Neuronal stem cell (in vitro differentiated cells): ENCODE results near the gene SORCS1.

Experiments used
- DNase-seq: peaks from one replicate; pipeline ENCODE4 v3.0.0-alpha.2; 2013; ENCODE audit warnings: low spot score
- H2AFZ ChIP-seq: one replicate; pipeline ENCODE4 v1.6.1; 2013; ENCODE audit warnings: mild to moderate bottlenecking, low read length, inconsistent platforms
- H2AK5ac ChIP-seq: 2 replicates; pipeline ENCODE4 v1.6.1; 2013; ENCODE audit warnings: low read depth, mild to moderate bottlenecking, inconsistent platforms, low read length, moderate library complexity, mixed read lengths
- H2BK120ac ChIP-seq: 2 replicates; pipeline ENCODE4 v1.6.1; 2013; ENCODE audit warnings: low read depth, mild to moderate bottlenecking, inconsistent platforms, low read length, moderate library complexity, mixed read lengths
- H2BK12ac ChIP-seq: one replicate; pipeline ENCODE4 v1.6.1; 2013; ENCODE audit warnings: low read length, inconsistent platforms
- H2BK15ac ChIP-seq: 2 replicates; pipeline ENCODE4 v1.6.1; 2013; ENCODE audit warnings: mild to moderate bottlenecking, low read length, inconsistent platforms, mixed read lengths
- H2BK5ac ChIP-seq: one replicate; pipeline ENCODE4 v1.6.1; 2013; ENCODE audit warnings: inconsistent platforms, mild to moderate bottlenecking, low read length, moderate library complexity
- H3K14ac ChIP-seq: one replicate; pipeline ENCODE4 v1.6.1; 2013; ENCODE audit warnings: low read length, inconsistent platforms
- H3K18ac ChIP-seq: 2 replicates; pipeline ENCODE4 v1.6.1; 2013; ENCODE audit warnings: low read length, inconsistent platforms
- H3K23ac ChIP-seq: 2 replicates; pipeline ENCODE4 v1.6.1; 2013; ENCODE audit warnings: low read depth, mild to moderate bottlenecking, mixed read lengths, low read length, inconsistent platforms; ENCODE audit not compliant: poor library complexity
- H3K27ac ChIP-seq: replicated peaks from 3 replicates; pipeline ENCODE4 v1.5.1; 2013; ENCODE audit warnings: low read length, inconsistent platforms
- H3K27me3 ChIP-seq, 3 experiments: 2 replicates each; pipeline ENCODE4 v1.6.1; 2013; ENCODE audit warnings: low read length in 3 of 3, mild to moderate bottlenecking in 2 of 3, inconsistent platforms in 1 of 3, low read depth in 1 of 3, mixed read lengths in 1 of 3, moderate library complexity in 1 of 3; ENCODE audit not compliant: control insufficient read depth in 3 of 3, insufficient read depth in 3 of 3
- H3K36me3 ChIP-seq, 2 donors: replicated peaks in 1 of 2; 2 replicates each; pipeline ENCODE4 v1.6.1; 2013; ENCODE audit warnings: low read length in 2 of 2; ENCODE audit not compliant: control insufficient read depth in 2 of 2, insufficient read depth in 2 of 2
- H3K4ac ChIP-seq: 2 replicates; pipeline ENCODE4 v1.6.1; 2013; ENCODE audit warnings: inconsistent platforms, mild to moderate bottlenecking, low read length, moderate library complexity
- H3K4me1 ChIP-seq, 2 donors: 1 replicate in 1 of 2; 2 replicates in 1 of 2; pipeline ENCODE4 v1.6.1; 2013; ENCODE audit warnings: low read length in 2 of 2, low read depth in 1 of 2; ENCODE audit not compliant: control insufficient read depth in 2 of 2, insufficient read depth in 1 of 2
- H3K4me2 ChIP-seq: one replicate; pipeline ENCODE4 v1.6.1; 2013; ENCODE audit warnings: mild to moderate bottlenecking, low read length, inconsistent platforms; ENCODE audit not compliant: insufficient read depth, poor library complexity, severe bottlenecking
- H3K4me3 ChIP-seq, 2 donors: 2 replicates each; pipeline ENCODE4 v1.5.1; 2013; ENCODE audit warnings: low read length in 2 of 2, mild to moderate bottlenecking in 2 of 2, inconsistent platforms in 1 of 2, moderate library complexity in 1 of 2
- H3K79me1 ChIP-seq: one replicate; pipeline ENCODE4 v1.6.1; 2013; ENCODE audit warnings: low read depth, mild to moderate bottlenecking, inconsistent platforms, low read length, moderate library complexity
- H3K9ac ChIP-seq: one replicate; pipeline ENCODE4 v1.6.1; 2013; ENCODE audit warnings: mild to moderate bottlenecking, low read depth, low read length, inconsistent platforms; ENCODE audit not compliant: poor library complexity
- H3K9me3 ChIP-seq, 2 donors: replicated peaks in 1 of 2; 2 replicates each; pipeline versions ENCODE3 to v1.6.1; 2013; ENCODE audit warnings: low read length in 2 of 2, mild to moderate bottlenecking in 2 of 2, inconsistent platforms in 1 of 2, low read depth in 1 of 2, mixed read lengths in 1 of 2, moderate library complexity in 1 of 2; ENCODE audit not compliant: control insufficient read depth in 2 of 2, insufficient read depth in 1 of 2
- H4K8ac ChIP-seq: one replicate; pipeline ENCODE4 v1.6.1; 2013; ENCODE audit warnings: low read depth, mild to moderate bottlenecking, inconsistent platforms, low read length, moderate library complexity
- H4K91ac ChIP-seq: one replicate; pipeline ENCODE4 v1.6.1; 2013; ENCODE audit warnings: low read length, low read depth, mild to moderate bottlenecking, inconsistent platforms; ENCODE audit not compliant: poor library complexity
- WGBS, 2 donors: extraction: QIAGEN DNeasy Blood & Tissue Kit; methylation state at CpG; one replicate each; pipeline ENCODE4 v1.1.7; 2013; ENCODE audit warnings: missing lambda C conversion rate in 2 of 2, mixed read lengths in 1 of 2; ENCODE audit not compliant: insufficient read length in 2 of 2, insufficient replicate concordance in 1 of 2; ENCODE audit errors: extremely low coverage in 2 of 2; 5-methylcytosine and 5-hydroxymethylcytosine counted together
- small RNA-seq: library from polyadenylated mRNA; stranded (forward); fragments of <200 nt; extraction: miRNeasy Mini kit (QIAGEN cat#:217004); gene quantifications from one replicate; pipeline ENCODE3, GENCODE V24; 2013; ENCODE audit not compliant: insufficient read depth

Gene SORCS1

DNA sequence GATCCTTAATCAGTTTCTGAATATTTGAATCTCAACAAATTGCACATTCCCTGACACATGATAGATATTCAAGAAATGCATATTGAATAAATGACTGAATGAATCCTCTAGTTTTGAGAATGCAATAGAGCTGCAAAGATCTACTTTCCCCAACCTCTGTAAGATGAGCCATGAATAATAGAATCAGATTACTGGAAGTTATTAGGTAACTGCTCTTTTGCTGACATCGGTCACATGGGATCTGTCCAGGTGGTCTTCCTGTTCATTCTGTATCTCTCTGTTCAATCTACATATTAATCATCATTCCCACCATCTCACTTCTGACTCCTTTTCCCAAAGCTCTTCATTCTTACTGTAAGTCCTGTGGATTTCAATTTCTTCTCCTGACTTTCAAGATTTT is 638.7 kb downstream of the SORCS1 start:
- Histone ChIP-seq H2BK120ac (no peak overlapping the region), H2AK5ac (no peak overlapping the region), H2AFZ (no peak overlapping the region), H3K36me3 (no peaks in the 10 kb centered on the region), H3K27me3 (no peaks in the 10 kb centered on the region), H3K23ac (no peak overlapping the region), H3K14ac (no peak overlapping the region), H3K4ac (no peak overlapping the region), H3K18ac (no peak overlapping the region), H3K4me2 (no peak overlapping the region), H2BK15ac (no peak overlapping the region), H3K27ac (no peak overlapping the region), H3K9ac (no peak overlapping the region), H4K91ac (no peak overlapping the region), H4K8ac (no peak overlapping the region), H3K4me3 (no peak overlapping the region), H3K9me3 (no peaks in the 10 kb centered on the region), H3K79me1 (no peaks in the 10 kb centered on the region), H2BK5ac (no peak overlapping the region), H2BK12ac (no peak overlapping the region), H3K4me1 (no peaks in the 10 kb centered on the region)
- no peak for DNase-seq
- no CpG with 5 or more reads among the region's 1 CpG for WGBS, 2 donors

Small RNA genes within 50 kb of the gene (small RNA-seq; reads per million reads assigned to genes)
- gene RNA5SP325, result 1.2 reads per million
